Endothelial cell of umbilical vein (primary cell): ENCODE measurements around the gene PTPRD. TPM values are rescaled to one million over a fixed set of nuclear protein-coding genes. Genes with fewer than 3 reads are reported as not detected.

Experiments
- BruUV-seq: library from RNA; stranded (reverse); fragments of 400-500 nt; replicated peaks from 2 replicates; lab custom pipeline; 2021; lab: Mats Ljungman, UMichigan
- CTCF ChIA-PET: fragments of 300-600, 350-600 bp; sonication (Branson Sonifier 250); formaldehyde crosslinking; loops from one replicate; lab custom pipeline; 2021; ENCODE audit warnings: antibody characterized with exemption, inconsistent platforms; lab: Charles Lee
- POLR2A ChIA-PET: fragments of 300-600, 350-600 bp; sonication (Branson Sonifier 250); formaldehyde crosslinking; loops from one replicate; lab custom pipeline; 2021; ENCODE audit warnings: antibody characterized with exemption, inconsistent platforms; lab: Charles Lee
- DNase-seq: peaks from one replicate; pipeline ENCODE4 v3.0.0-alpha.2; 2011; ENCODE audit warnings: low read depth, low spot score
- FAIRE-seq: peaks from 2 replicates; lab custom pipeline; 2011; peaks lifted over from hg19 to GRCh38; lab: Jason Lieb, UNC
- H2AFZ ChIP-seq: 2 replicates; pipeline ENCODE4 v1.6.0; 2012; ENCODE audit warnings: low read depth, low read length, control low read depth, inconsistent platforms
- H3K27ac ChIP-seq: 2 replicates; pipeline ENCODE4 v1.5.1; 2011; ENCODE audit warnings: low read depth, mild to moderate bottlenecking, control low read depth, low read length, moderate library complexity; ENCODE audit not compliant: insufficient read depth
- H3K27me3 ChIP-seq, 2 experiments: 2 replicates each; pipeline versions ENCODE4 v1.6.0 to v1.6.1; 2011; ENCODE audit warnings: low read length in 2 of 2, mixed read lengths in 1 of 2; ENCODE audit not compliant: control insufficient read depth in 2 of 2, insufficient read depth in 2 of 2
- H3K36me3 ChIP-seq, 2 experiments: 2 replicates in 1 of 2; 3 replicates in 1 of 2; pipeline ENCODE4 v1.5.1; 2011; ENCODE audit warnings: low read length in 2 of 2, mild to moderate bottlenecking in 1 of 2, moderate library complexity in 1 of 2; ENCODE audit not compliant: control insufficient read depth in 2 of 2, insufficient read depth in 2 of 2; ENCODE audit errors: extremely low read depth in 1 of 2
- H3K4me1 ChIP-seq: 3 replicates; pipeline ENCODE4 v1.5.1; 2011; ENCODE audit warnings: mild to moderate bottlenecking, low read length; ENCODE audit not compliant: control insufficient read depth, insufficient read depth; ENCODE audit errors: extremely low read depth
- H3K4me2 ChIP-seq: 2 replicates; pipeline ENCODE4 v1.6.1; 2011; ENCODE audit warnings: low read length, control low read depth, mixed read lengths; ENCODE audit not compliant: insufficient read depth
- H3K4me3 ChIP-seq, 3 experiments: fragments of 200-600 bp in 1 of 3; sonication (generic), shearing (Covaris generic) in 1 of 3; replicated peaks in 1 of 3; 2 replicates each; pipeline ENCODE4 v1.5.1; 2011 to 2016; ENCODE audit warnings: control low read depth in 3 of 3, low read length in 3 of 3, mild to moderate bottlenecking in 2 of 3, inconsistent platforms in 1 of 3, low read depth in 1 of 3, moderate library complexity in 1 of 3; ENCODE audit not compliant: insufficient read depth in 1 of 3
- H3K79me2 ChIP-seq: 2 replicates; pipeline ENCODE4 v1.6.0; 2012; ENCODE audit warnings: low read length, inconsistent platforms; ENCODE audit not compliant: control insufficient read depth, insufficient read depth
- H3K9ac ChIP-seq: replicated peaks from 2 replicates; pipeline ENCODE3; 2011; ENCODE audit warnings: low read length, control low read depth; ENCODE audit not compliant: insufficient read depth; ENCODE audit errors: extremely low read depth
- H3K9me1 ChIP-seq: replicated peaks from 3 replicates; pipeline ENCODE4 v1.6.0; 2011; ENCODE audit warnings: mild to moderate bottlenecking, low read length; ENCODE audit not compliant: control insufficient read depth, insufficient read depth; ENCODE audit errors: extremely low read depth
- H3K9me3 ChIP-seq: replicated peaks from 2 replicates; pipeline ENCODE4 v1.5.1; 2012; ENCODE audit warnings: low read length, inconsistent platforms; ENCODE audit not compliant: control insufficient read depth, insufficient read depth
- H4K20me1 ChIP-seq: replicated peaks from 2 replicates; pipeline ENCODE3; 2011; ENCODE audit warnings: mild to moderate bottlenecking, low read length; ENCODE audit not compliant: control insufficient read depth, insufficient read depth; ENCODE audit errors: extremely low read depth
- EZH2 ChIP-seq: IDR thresholded peaks from 2 replicates; pipeline ENCODE4 v1.6.1; 2012; ENCODE audit warnings: borderline replicate concordance, low read depth, mild to moderate bottlenecking, moderate library complexity, low read length, inconsistent platforms; ENCODE audit not compliant: severe bottlenecking
- FOS ChIP-seq: IDR thresholded peaks from 2 replicates; pipeline ENCODE4 v1.6.1; 2011; ENCODE audit warnings: mild to moderate bottlenecking, low read length, moderate library complexity, borderline replicate concordance; ENCODE audit not compliant: insufficient read depth
- GATA2 ChIP-seq: IDR thresholded peaks from 2 replicates; pipeline ENCODE4 v1.7.0; 2011; ENCODE audit warnings: low read depth, mild to moderate bottlenecking, moderate library complexity, mixed read lengths, low read length; ENCODE audit not compliant: insufficient read length, insufficient read depth
- JUN ChIP-seq: IDR thresholded peaks from 2 replicates; pipeline ENCODE4 v1.6.1; 2011; ENCODE audit warnings: borderline replicate concordance, low read depth; ENCODE audit not compliant: insufficient read length, insufficient read depth
- MYC ChIP-seq: IDR thresholded peaks from one replicate; pipeline ENCODE4 v1.6.1; 2011; ENCODE audit warnings: mild to moderate bottlenecking, low read depth, low read length
- POLR2A ChIP-seq: IDR thresholded peaks from 2 replicates; pipeline ENCODE4 v1.6.1; 2012; ENCODE audit warnings: low read depth, mild to moderate bottlenecking, control low read depth, low read length
- POLR2AphosphoS5 ChIP-seq: IDR thresholded peaks from 2 replicates; pipeline ENCODE4 v1.6.1; 2012; ENCODE audit warnings: low read depth, mild to moderate bottlenecking, control low read depth, low read length, moderate library complexity; ENCODE audit not compliant: insufficient read depth
- dilution Hi-C: fragments of 300-500 bp; cut with MboI; formaldehyde crosslinking; loops from one replicate; pipeline ENCODE4 v1.15.0; 2019; ENCODE audit warnings: low sequenced_read_pairs; ENCODE audit not compliant: extremely low pct_ligation_motif_present
- intact Hi-C: fragments of 100-400 bp; cut with micrococcal nuclease; formaldehyde crosslinking; loops from one replicate; pipeline ENCODE4 v1.10.0; 2022
- polyA plus RNA-seq, 4 experiments: library from polyadenylated mRNA; depleted of rRNA in 3 of 4; stranded (reverse) in 3 of 4; unstranded in 1 of 4; fragments of >200 nt; gene quantifications; 2 replicates each; pipeline versions ENCODE4 v1.2.1 to v1.2.3, GENCODE V29; 2011 to 2012; ENCODE audit warnings: missing spikeins in 1 of 4
- total RNA-seq: library from RNA; stranded (reverse); gene quantifications from 2 replicates; pipeline ENCODE4 v1.2.3, GENCODE V29; 2021
- TF ChIP-seq, protein P1 (sequence below), 2 donors: IDR thresholded peaks; 1 replicate in 1 of 2; 2 replicates in 1 of 2; pipeline ENCODE4 v1.5.1; 2011; ENCODE audit warnings: low read length in 2 of 2, mild to moderate bottlenecking in 2 of 2, moderate library complexity in 2 of 2, control low read depth in 1 of 2, inconsistent platforms in 1 of 2, low read depth in 1 of 2; ENCODE audit not compliant: insufficient read depth in 1 of 2; ENCODE audit errors: extremely low read depth in 1 of 2
- TF ChIP-seq, protein P2 (sequence below): IDR thresholded peaks from 2 replicates; pipeline ENCODE4 v1.6.1; 2011; ENCODE audit not compliant: insufficient read depth, insufficient read length

PTPRD gene
- total and polyA plus RNA-seq, 2 donors (not counting 3 experiments of a cell fraction or from before 2014, with no cell fraction given), result 5.5 to 5.7 TPM

DNA sequence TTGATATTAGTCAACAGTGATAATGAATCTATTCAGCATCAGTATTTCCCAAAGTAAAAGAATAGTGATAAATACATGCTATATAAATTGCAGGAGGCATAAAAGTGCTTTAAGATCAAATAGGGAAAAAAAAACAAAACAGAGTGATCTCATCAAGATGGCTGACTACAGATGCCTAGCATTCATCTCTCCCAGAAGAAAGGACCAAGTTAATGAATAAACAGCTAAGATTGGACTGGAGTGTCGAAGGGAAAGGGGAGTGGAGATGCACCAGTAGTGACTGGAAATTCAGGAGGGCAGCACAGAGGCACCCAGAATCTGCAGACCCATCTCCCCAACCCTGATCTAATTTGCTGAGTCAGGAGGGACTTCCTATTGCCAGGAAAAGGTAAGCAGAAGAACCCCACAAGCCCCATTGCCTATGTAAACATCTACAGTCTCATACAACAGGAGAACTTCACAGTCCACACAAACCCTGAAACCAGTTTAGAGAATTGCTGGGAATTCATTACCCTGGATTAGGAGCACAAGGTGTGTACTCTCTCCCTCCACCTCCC is 699.4 kb downstream of the PTPRD start:
- Histone ChIP-seq H3K9me1 (no peaks in the 10 kb centered on the region), H4K20me1 (no peaks in the 10 kb centered on the region), H3K4me3 (no peak overlapping the region), H3K36me3 (no peaks in the 10 kb centered on the region), H3K9ac (no peak overlapping the region), H3K27ac (no peak overlapping the region), H2AFZ (peak overlapping the region; percentile 70), H3K79me2 (no peaks in the 10 kb centered on the region), H3K9me3 (no peaks in the 10 kb centered on the region), H3K27me3 (no peaks in the 10 kb centered on the region), H3K4me1 (no peaks in the 10 kb centered on the region), H3K4me2 (no peak overlapping the region)
- POLR2A ChIA-PET, result no interaction called here
- no TSS peak for BruUV-seq
- FAIRE-seq, result no peak
- intact Hi-C loops (loop anchor here (10.0 kb wide), 1 partner anchor 309 kb away; no protein-coding TSS in a partner anchor), dilution Hi-C loops (no loop called here)
- CTCF ChIA-PET, result interaction anchor here (1.2 to 3.5 kb wide), 5 partner anchors 10 to 1017 kb away, joined by 4 to 23 read pairs (median 8); no protein-coding TSS in a partner anchor
- DNase-seq, result no peak
- TF ChIP-seq POLR2A (no peak), GATA2 (no peak), JUN (no peak), POLR2AphosphoS5 (no peak), FOS (no peak), MYC (no peak), EZH2 (no peak)
- TF ChIP-seq, protein P1, sequence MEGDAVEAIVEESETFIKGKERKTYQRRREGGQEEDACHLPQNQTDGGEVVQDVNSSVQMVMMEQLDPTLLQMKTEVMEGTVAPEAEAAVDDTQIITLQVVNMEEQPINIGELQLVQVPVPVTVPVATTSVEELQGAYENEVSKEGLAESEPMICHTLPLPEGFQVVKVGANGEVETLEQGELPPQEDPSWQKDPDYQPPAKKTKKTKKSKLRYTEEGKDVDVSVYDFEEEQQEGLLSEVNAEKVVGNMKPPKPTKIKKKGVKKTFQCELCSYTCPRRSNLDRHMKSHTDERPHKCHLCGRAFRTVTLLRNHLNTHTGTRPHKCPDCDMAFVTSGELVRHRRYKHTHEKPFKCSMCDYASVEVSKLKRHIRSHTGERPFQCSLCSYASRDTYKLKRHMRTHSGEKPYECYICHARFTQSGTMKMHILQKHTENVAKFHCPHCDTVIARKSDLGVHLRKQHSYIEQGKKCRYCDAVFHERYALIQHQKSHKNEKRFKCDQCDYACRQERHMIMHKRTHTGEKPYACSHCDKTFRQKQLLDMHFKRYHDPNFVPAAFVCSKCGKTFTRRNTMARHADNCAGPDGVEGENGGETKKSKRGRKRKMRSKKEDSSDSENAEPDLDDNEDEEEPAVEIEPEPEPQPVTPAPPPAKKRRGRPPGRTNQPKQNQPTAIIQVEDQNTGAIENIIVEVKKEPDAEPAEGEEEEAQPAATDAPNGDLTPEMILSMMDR (IDR thresholded peaks at IDR 0.05; ENCODE audit: extremely low read depth in 1 of 2, insufficient read depth in 1 of 2, low read depth in 1 of 2, low read length in 2 of 2), result no peak
- TF ChIP-seq, protein P2, sequence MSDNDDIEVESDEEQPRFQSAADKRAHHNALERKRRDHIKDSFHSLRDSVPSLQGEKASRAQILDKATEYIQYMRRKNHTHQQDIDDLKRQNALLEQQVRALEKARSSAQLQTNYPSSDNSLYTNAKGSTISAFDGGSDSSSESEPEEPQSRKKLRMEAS, result no peak
